Thyroid gland (tissue), 4 donors: ENCODE data around the gene GAS6.

Experiments
- POLR2A ChIP-seq, 2 donors: fragments of 450-650 bp; IDR thresholded peaks; one replicate each; pipeline ENCODE4 v1.6.1; 2017; ENCODE audit warnings: antibody characterized with exemption in 2 of 2, mild to moderate bottlenecking in 2 of 2, moderate library complexity in 1 of 2
- TF ChIP-seq, protein P1 (sequence below), 6 experiments: fragments of 200-600 bp in 3 of 6; fragments of 450-650 bp in 3 of 6; sonication (generic) in 3 of 6; IDR thresholded peaks; one replicate each; pipeline ENCODE4 v1.5.1; 2016 to 2019; ENCODE audit warnings: antibody characterized with exemption in 6 of 6, mild to moderate bottlenecking in 2 of 6, inconsistent platforms in 1 of 6, moderate library complexity in 1 of 6

DNA sequence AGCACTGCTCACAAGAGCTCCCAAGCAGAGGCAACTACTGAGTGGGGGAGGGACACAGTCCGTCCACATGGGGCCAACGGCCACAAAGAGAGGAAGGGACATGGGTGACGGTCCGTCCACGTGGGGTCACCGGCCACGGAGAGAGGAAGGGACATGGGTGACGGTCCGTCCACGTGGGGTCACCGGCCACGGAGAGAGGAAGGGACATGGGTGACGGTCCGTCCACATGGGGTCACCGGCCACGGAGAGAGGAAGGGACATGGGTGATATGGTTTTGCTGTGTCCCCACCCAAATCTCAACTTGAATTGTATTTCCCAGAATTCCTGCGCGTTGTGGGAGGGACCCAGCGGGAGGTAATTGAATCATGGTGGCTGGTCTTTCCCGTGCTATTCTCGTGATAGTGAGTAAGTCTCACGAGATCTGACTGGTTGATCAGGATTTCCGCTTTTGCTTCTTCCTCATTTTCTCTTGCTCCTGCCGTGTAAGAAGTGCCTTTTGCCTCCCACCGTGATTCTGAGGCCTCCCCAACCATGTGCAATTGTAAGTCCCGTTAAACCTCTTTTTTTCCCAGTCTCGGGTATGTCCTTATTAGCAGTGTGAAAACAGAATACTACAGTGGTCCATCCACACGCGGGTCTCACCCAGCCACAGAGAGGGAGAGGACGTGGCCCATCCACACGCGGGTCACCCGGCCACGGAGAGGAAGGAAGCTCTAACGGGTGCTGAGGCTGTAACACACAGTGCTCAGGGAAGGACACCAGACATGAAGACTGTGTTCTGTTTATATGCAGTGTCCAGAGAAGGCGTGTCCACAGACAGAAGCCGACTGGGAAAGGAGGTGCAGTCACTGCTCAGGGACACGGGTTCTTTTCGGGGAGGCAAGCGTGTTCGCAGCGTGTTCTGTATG lies 48.5 kb downstream of the GAS6 start:
- TF ChIP-seq, protein P1, sequence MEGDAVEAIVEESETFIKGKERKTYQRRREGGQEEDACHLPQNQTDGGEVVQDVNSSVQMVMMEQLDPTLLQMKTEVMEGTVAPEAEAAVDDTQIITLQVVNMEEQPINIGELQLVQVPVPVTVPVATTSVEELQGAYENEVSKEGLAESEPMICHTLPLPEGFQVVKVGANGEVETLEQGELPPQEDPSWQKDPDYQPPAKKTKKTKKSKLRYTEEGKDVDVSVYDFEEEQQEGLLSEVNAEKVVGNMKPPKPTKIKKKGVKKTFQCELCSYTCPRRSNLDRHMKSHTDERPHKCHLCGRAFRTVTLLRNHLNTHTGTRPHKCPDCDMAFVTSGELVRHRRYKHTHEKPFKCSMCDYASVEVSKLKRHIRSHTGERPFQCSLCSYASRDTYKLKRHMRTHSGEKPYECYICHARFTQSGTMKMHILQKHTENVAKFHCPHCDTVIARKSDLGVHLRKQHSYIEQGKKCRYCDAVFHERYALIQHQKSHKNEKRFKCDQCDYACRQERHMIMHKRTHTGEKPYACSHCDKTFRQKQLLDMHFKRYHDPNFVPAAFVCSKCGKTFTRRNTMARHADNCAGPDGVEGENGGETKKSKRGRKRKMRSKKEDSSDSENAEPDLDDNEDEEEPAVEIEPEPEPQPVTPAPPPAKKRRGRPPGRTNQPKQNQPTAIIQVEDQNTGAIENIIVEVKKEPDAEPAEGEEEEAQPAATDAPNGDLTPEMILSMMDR (IDR thresholded peaks at IDR 0.05): no peak
- no peak for TF ChIP-seq POLR2A (IDR thresholded peaks at IDR 0.05)
